Measurements from ENCODE around the gene DLGAP4. TPM values are rescaled to one million over a fixed set of nuclear protein-coding genes. Genes with fewer than 3 reads are reported as not detected.

The DLGAP4 gene
- total and polyA plus RNA-seq, 2 experiments from 2014 or later: 14.3 to 68.1 TPM

DNA sequence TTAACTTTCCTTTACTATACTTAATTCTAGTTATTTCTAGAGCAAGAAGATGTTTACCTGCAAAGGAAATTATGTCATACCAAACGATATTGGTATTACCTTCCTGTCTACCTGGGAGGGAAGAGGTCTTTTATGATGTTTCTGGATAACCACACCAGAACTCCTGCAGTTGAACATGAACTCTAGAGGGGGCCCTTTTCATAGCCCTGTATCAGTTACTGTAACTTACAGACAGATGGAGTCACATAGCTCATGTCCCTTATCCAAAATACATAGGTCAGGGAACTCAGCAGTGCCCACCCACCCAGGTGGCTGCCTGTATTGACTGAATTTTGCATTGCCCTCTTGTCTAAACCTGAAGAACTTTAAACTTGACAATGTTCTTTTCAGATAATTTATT lies 200.1 kb downstream of the DLGAP4 start:
- no peak overlapping the region for H3K4me2 ChIP-seq (ENCODE audit: unreplicated experiment)
- in situ Hi-C loops (cut with MboI): no loop called here
- H3K27ac ChIP-seq: no peak overlapping the region
- DNase-seq: peak; percentile 34
- TF ChIP-seq EZH2phosphoT487 (IDR thresholded peaks at IDR 0.05; ENCODE audit: insufficient read depth, low read depth) (no peak), EZH2 (IDR thresholded peaks at IDR 0.05; ENCODE audit: insufficient read depth, poor library complexity, severe bottlenecking) (no peak)
- no peaks in the 10 kb centered on the region for H4K20me1 ChIP-seq (ENCODE audit: insufficient read depth)
- H3K9me2 ChIP-seq (ENCODE audit: insufficient read depth): no peaks in the 10 kb centered on the region
- H3K79me2 ChIP-seq (ENCODE audit: insufficient read depth): peaks cover 96% of the 10 kb centered on the region
- H3K36me3 ChIP-seq (ENCODE audit: low read depth): peaks cover 47% of the 10 kb centered on the region
- H3K4me1 ChIP-seq (ENCODE audit: insufficient read depth): no peaks in the 10 kb centered on the region
- no peaks in the 10 kb centered on the region for H3K27me3 ChIP-seq (replicated peaks; ENCODE audit: insufficient read depth)
- no peak overlapping the region for H2AFZ ChIP-seq
- 89 to 91% methylated on average over 1 of the region's 1 CpG for WGBS, 2 experiments (ENCODE audit: low coverage in 1 of 2, low lambda C conversion rate in 2 of 2, missing lambda C conversion rate in 2 of 2)
- no peaks in the 10 kb centered on the region for H3K9me3 ChIP-seq (ENCODE audit: low read depth)
- H3F3A ChIP-seq (ENCODE audit: insufficient read depth): peaks cover 46% of the 10 kb centered on the region
- no peak overlapping the region for H3K9ac ChIP-seq
- H3K4me3 ChIP-seq: no peak overlapping the region

DNA sequence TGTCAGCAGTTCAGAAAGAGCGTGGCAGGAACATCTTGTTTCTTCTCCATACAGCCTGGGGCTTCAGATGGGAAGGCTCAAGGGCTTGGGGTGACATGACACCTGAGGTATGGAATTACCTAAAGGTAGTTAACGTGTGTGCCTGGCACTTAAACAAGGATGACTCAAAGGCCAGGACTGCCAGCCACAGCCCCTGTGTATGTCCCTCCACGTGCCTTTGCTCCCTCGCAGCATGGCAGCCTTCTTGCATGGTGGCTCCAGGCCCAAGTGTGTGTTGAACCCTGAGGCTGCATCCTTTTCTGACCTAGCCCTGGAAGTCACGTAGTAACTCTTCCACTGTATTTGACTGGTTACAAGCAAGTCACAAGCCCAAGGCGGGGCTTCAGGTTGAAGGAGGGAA lies 201.6 kb downstream of the DLGAP4 start:
- Histone ChIP-seq H3K4me2 (ENCODE audit: unreplicated experiment) (no peak overlapping the region), H3K9ac (no peak overlapping the region), H2AFZ (no peak overlapping the region), H3F3A (ENCODE audit: insufficient read depth) (peaks cover 34% of the 10 kb centered on the region), H3K9me2 (ENCODE audit: insufficient read depth) (no peaks in the 10 kb centered on the region), H3K4me1 (ENCODE audit: insufficient read depth) (no peaks in the 10 kb centered on the region), H3K9me3 (ENCODE audit: low read depth) (no peaks in the 10 kb centered on the region), H3K27me3 (replicated peaks; ENCODE audit: insufficient read depth) (no peaks in the 10 kb centered on the region), H3K27ac (no peak overlapping the region), H3K79me2 (ENCODE audit: insufficient read depth) (peaks cover 96% of the 10 kb centered on the region), H3K36me3 (ENCODE audit: low read depth) (peaks cover 57% of the 10 kb centered on the region), H4K20me1 (ENCODE audit: insufficient read depth) (no peaks in the 10 kb centered on the region), H3K4me3 (no peak overlapping the region)
- in situ Hi-C loops (cut with MboI): no loop called here
- no peak for TF ChIP-seq EZH2phosphoT487 (IDR thresholded peaks at IDR 0.05; ENCODE audit: insufficient read depth, low read depth)
- no peak for TF ChIP-seq EZH2 (IDR thresholded peaks at IDR 0.05; ENCODE audit: insufficient read depth, poor library complexity, severe bottlenecking)
- no peak for DNase-seq
- WGBS, 2 experiments (ENCODE audit: low coverage in 1 of 2, low lambda C conversion rate in 2 of 2, missing lambda C conversion rate in 2 of 2): 81 to 88% methylated on average over 6 of the region's 6 CpGs

DNA sequence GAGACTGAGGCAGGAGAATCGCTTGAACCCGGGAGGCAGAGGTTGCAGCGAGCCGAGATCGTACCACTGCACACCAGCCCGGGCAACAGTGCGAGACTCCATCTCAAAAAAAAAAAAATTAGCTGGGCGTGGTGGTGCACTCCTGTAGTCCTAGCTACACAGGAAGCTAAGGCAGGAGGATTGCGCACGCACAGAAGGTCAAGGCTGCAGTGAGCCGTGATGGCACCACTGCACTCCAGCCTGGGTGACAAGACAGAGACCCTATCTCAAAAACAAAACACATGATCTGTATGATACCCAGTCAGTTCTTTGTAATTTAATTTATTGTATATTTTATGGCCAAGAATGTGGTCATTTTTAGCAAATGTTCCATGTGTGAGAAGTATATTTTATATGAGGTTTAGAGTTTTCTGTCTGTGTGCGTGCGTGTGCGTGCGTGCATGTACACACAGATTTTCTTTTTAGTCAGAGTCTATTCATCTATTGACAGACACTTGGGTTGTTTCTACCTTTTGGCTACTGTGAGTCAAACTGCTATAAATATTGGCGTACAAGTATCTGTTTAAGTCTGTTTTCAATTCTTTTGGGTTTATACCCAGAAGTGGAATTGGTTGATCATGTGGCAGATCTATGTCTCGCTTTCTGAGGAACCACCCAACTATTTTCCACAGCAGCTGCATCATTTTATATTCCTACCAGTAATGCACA lies 213.0 kb downstream of the DLGAP4 start:
- in situ Hi-C loops (cut with MboI): no loop called here
- TF ChIP-seq EZH2 (IDR thresholded peaks at IDR 0.05; ENCODE audit: insufficient read depth, poor library complexity, severe bottlenecking): no peak
- no peak for TF ChIP-seq EZH2phosphoT487 (IDR thresholded peaks at IDR 0.05; ENCODE audit: insufficient read depth, low read depth)
- Histone ChIP-seq H3K9me3 (ENCODE audit: low read depth) (no peaks in the 10 kb centered on the region), H3K9ac (no peak overlapping the region), H3K4me2 (ENCODE audit: unreplicated experiment) (no peak overlapping the region), H3K4me1 (ENCODE audit: insufficient read depth) (peaks cover 20% of the 10 kb centered on the region; the same call in 1 of the 2 replicates), H3K4me3 (no peak overlapping the region), H3K79me2 (ENCODE audit: insufficient read depth) (peaks cover 99% of the 10 kb centered on the region), H3K27ac (no peak overlapping the region), H3K27me3 (replicated peaks; ENCODE audit: insufficient read depth) (no peaks in the 10 kb centered on the region), H2AFZ (no peak overlapping the region), H3K9me2 (ENCODE audit: insufficient read depth) (no peaks in the 10 kb centered on the region), H3K36me3 (ENCODE audit: low read depth) (peaks cover 48% of the 10 kb centered on the region), H3F3A (ENCODE audit: insufficient read depth) (peaks cover 29% of the 10 kb centered on the region), H4K20me1 (ENCODE audit: insufficient read depth) (no peaks in the 10 kb centered on the region)
- DNase-seq: no peak
- WGBS, 2 experiments (ENCODE audit: low coverage in 1 of 2, low lambda C conversion rate in 2 of 2, missing lambda C conversion rate in 2 of 2): 93 to 94% methylated on average over 16 to 17 of the region's 17 CpGs

DNA sequence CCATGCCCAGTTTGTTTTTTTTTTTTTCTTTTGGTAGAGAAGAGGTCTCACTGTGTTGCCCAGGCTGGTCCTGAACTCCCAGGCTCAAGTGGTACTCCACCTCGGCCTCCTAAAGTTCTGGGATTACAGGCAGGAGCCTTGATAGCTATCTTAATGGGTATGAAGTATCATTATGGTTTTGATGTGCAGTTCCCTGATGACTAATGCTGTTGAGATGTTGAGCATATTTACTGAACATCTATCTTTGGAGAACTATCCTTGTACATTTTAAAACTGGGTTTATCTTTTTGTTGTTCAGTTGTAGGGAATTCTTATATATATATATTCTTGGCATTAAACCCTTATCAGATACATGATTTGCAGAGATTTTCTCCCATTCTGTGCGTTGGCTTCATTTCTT lies 213.8 kb downstream of the DLGAP4 start:
- 91 to 97% methylated on average over 2 of the region's 2 CpGs for WGBS, 2 experiments (ENCODE audit: low coverage in 1 of 2, low lambda C conversion rate in 2 of 2, missing lambda C conversion rate in 2 of 2)
- H3K4me1 ChIP-seq (ENCODE audit: insufficient read depth): peaks cover 20% of the 10 kb centered on the region; the same call in 1 of the 2 replicates
- no peaks in the 10 kb centered on the region for H3K9me3 ChIP-seq (ENCODE audit: low read depth)
- H4K20me1 ChIP-seq (ENCODE audit: insufficient read depth): no peaks in the 10 kb centered on the region
- DNase-seq: peak; percentile 45
- 0 out of 2 replicates have a peak overlapping the region, but pooled peaks have one; percentile 4 for H3K27ac ChIP-seq
- no peaks in the 10 kb centered on the region for H3K27me3 ChIP-seq (replicated peaks; ENCODE audit: insufficient read depth)
- peaks cover 29% of the 10 kb centered on the region for H3F3A ChIP-seq (ENCODE audit: insufficient read depth)
- H3K9ac ChIP-seq: no peak overlapping the region
- TF ChIP-seq EZH2phosphoT487 (IDR thresholded peaks at IDR 0.05; ENCODE audit: insufficient read depth, low read depth): no peak
- no peak for TF ChIP-seq EZH2 (IDR thresholded peaks at IDR 0.05; ENCODE audit: insufficient read depth, poor library complexity, severe bottlenecking)
- H3K79me2 ChIP-seq (ENCODE audit: insufficient read depth): peaks cover 95% of the 10 kb centered on the region
- H2AFZ ChIP-seq: no peak overlapping the region
- in situ Hi-C loops (cut with MboI): no loop called here
- H3K9me2 ChIP-seq (ENCODE audit: insufficient read depth): no peaks in the 10 kb centered on the region
- peaks cover 54% of the 10 kb centered on the region for H3K36me3 ChIP-seq (ENCODE audit: low read depth)
- no peak overlapping the region for H3K4me3 ChIP-seq
- no peak overlapping the region for H3K4me2 ChIP-seq (ENCODE audit: unreplicated experiment)
